Amniotic epithelial cell (primary cell): ENCODE data around the gene ABR.
A peak's percentile ranks its signal among the peaks of the same experiment; 100 is the strongest.
"Not testable (repeated sequence)": the region's sequence is repeated elsewhere in the genome, so short reads cannot be mapped to it uniquely, and the experiment has no call there.

Source experiments
- DNase-seq: peaks from one replicate; pipeline ENCODE4 v3.0.0-alpha.2; 2010; ENCODE audit warnings: low read depth

ABR gene

DNA sequence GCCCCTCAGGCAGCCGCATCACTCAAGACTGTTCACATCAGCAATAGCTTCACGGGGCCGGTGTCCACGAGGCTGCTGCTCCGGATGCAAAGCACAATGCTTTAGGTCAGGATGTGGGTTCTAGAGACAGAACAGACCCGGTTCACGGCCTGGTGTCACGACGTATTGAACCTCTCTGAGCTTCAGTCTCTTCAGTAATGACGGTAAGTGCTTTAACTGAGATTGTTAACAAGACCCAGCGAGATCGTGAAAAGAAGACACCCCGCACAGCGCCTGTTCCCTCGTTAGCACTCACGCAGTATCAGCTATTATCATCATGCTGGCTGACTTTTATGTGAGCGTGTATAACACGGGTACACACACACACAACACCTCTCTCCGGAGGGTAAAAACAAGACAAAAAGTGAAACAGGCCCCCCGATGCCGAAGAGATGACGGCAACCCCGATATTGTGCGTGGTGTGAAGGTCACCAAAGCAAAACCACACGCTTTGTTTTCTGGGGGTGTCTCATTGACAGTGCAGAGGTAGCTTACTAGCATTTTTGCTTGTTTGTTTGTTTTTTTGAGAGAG, 21.4 kb upstream of the ABR start:
- DNase-seq, result no peak

DNA sequence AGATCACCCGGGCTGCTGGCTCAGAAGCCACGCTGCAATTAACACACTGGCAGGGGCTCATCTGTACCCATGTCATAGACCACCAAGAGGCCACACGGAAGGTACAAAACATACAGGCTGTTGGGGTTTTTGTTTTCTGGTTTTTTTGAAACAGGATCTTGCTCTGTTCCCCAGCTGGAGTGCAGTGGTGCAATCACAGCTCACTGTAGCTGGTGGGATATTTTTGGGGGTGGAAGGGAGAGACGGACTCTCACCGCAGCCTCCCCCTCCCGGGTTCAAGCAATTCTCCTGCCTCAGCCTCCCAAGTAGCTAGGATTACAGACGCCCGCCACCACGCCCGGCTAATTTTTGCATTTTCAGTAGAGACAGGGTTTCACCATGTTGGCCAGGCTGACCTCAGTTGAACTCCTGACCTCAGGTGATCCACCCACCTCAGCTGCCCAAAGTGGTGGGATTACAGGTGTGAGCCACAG, 19.5 kb upstream of the ABR start:
- not testable (repeated sequence) for DNase-seq

DNA sequence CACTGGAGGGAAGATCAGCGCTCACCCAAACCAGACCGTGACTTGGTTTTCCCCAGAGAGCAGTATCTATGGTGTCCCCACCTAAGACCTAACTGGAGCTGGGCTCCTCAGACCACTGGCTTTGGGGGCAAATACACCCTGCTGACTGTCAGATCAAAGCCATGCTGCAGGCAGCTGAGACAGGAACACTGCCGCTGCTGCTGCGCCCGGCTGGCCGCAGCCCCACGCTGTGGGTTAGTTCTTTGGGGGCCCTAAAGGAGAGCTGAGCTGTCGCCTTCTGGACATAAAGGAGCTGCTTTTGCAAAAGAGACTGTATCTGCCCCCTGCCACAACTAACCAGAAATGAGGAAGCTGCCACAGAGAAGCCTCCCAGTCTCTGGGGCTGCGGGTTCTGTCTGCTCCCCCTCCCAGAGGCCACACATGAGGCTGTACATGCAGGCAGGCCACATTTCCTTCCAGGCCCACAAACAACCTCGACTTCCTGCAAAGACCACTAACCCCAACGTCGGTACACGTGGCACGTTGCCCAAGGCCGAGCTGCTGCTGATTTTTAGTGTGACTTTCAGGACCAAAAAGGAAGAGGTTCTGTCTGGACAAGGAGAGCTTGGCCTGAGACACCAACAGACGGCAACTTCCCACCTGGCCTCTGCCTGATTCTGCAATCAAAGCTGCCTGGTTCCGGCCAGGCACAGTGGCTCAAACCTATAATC, 18.2 kb upstream of the ABR start:
- DNase-seq, result peak; percentile 47

DNA sequence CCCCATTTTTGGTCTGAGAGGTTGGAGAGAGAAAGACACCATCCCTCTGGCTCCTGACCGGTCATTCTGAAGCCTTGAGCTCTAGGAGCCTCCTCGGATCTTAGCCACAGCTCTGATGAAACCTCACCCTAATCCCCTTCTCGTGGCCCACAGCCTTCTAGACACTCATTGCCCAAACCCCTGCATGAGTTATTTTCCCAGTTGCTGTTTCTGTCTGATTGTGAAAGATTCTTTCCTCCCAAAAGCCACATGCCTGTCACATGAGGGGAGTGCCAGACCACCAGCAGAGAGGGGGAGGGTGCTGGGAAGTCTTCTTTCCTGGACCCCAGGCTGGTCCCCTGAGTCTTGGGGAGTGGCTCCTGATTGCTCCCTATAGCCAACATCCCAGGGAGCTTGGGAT, 17.6 kb upstream of the ABR start:
- peak; percentile 97 for DNase-seq

DNA sequence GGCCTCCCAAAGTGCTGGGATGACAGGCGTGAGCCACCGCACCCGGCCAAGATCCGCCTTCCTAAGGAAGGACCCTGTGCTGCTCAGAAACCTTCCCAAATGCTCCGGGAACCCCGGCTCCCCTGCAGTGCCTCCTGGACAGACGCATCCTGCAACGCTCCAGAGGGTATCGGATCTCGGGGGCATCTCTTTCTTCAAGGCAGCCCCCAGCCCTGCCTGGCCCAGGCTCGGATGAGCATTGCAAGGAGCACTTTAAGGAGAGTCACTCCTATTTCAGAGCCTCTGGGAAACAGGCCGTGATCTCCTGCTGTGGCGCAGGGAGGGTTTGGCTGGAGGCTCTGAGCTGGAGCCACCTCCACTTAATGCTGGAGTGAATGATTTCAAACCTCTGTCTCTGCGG, 17.2 kb upstream of the ABR start:
- no peak for DNase-seq

DNA sequence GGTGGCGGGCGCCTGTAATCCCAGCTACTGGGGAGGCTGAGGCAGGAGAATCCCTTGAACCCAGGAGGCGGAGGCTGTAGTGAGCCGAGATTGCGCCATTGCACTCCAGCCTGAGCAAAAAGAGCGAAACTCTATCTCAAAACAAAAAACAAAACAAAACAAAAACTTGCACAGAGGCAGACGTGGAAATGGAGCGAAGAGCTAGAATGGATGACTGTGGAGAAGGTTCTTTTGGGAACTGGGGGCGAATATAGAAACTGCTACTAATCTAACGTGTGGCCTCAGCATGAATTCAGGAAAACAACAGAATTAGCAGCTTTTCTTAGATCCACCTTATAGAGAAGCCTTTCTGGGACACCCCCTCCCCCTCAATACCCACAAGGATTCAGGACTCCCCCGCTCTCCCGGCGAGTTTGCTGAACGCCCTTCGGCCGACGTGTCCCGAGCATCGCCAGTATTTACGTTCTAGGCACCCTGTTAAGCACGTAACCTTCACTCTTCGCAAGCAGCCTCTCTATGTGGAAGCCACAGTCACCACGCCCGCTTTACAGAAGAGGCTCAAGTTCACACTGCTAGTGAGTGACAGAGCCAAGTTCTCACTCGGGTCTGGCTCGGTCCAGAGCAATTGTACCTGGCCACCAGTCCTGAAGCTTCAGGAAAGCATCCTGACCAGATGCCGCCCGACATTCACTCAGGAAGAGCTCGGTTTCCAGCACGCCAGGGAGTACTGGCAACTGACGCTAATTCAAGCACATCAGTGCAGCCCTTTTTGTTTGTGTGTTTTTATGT, 13.3 kb upstream of the ABR start:
- no peak for DNase-seq

DNA sequence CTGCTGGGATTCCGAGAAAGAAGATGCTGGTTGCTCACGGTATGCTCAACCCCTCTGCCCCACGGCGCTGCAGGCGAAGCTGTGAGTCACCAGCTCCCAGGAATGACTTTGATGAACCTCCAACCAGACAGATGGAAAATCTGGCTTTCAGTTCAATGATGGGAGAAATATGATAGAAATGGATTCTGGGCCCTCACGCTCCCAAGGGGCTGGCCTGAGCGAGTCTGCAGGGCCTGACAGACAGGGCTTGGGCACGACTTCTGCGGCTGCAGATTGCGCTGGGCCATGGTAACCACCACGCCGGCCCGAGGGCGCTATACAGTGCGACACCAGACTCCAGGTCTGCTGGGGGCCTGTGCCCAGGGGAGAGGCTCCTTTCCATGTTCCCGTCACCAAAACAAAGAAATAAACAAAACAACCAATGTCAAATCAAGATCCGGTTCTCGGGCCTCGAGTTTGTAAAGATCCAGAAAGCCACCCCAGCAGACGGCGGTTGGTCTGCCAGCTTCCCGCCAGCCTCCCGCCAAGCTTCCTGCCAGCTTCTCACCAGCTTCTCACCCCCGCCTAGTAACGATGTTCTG, 11.1 kb upstream of the ABR start:
- peak; percentile 64 for DNase-seq

DNA sequence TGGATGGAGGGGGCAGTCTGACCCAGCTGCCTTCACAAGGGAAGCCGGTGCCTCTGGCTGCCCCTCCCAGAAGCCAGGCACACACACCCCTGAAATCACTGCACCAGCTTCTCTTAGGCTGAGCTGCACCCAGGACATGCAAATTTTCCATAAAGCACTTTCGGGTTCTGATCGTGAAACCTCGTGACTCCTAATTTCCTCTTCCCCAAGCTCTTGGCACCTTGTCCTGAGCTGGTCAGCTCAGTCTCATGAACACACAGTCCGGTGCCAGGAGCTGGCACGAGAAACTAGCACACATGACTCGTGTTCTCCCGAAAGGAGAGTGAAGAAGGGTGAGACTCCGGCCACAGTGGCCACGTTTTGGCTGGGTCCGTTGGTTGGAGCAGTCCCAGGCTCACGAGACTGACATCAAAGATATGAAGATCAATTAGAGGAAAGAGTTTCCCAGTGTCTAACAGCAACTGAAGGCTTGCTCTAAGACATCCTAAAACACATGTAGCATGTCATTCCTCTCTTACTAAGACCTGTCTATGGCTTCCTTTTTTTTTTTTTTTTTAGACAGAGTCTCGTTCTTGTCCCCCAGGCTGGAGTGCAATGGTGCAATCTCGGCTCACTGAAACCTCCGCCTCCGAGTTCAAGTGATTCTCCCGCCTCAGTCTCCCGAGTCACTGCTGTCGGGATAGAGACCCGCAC, 9.2 kb upstream of the ABR start:
- DNase-seq, result no peak

DNA sequence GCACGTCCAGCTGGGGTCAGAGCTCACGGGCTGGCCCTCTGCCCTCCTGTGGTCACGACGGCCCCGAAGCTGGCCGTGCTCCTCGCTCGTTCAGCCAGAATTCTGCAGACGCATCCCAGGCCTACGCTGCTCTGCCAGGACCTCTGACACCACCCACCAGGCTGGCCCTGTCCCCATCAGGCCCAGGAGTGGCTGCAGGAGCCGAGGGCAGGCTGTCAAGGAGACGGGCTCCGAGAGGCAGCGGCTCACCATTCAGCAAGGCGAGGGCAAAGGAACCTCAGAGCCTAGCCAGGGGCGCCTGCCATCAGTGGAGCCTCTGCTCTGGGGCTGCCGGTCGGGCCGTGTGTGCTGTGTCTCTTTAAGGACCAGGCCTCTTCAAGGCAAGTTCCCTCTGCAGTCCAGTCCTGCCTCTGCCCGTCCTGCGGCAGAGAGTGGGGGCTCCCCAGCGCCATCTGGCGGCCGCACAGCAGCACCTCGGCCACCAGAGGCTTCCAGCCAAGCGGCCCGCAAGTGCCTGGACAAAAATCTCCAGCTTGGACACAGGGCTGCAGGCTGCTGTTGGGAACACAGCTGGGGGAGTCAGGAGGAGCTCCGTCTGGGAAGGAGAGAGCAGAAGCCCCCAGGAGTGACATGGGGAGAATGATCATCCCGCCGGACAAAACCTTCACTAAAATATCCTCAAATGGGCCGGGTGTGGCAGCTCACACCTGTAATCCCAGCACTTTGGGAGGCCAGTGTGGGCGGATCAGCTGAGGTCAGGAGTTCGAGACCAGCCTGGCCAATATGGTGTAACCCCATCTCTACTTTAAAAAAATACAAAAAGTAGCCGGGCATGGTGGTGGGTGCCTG, 7.4 kb upstream of the ABR start:
- DNase-seq, result peak; percentile 72

DNA sequence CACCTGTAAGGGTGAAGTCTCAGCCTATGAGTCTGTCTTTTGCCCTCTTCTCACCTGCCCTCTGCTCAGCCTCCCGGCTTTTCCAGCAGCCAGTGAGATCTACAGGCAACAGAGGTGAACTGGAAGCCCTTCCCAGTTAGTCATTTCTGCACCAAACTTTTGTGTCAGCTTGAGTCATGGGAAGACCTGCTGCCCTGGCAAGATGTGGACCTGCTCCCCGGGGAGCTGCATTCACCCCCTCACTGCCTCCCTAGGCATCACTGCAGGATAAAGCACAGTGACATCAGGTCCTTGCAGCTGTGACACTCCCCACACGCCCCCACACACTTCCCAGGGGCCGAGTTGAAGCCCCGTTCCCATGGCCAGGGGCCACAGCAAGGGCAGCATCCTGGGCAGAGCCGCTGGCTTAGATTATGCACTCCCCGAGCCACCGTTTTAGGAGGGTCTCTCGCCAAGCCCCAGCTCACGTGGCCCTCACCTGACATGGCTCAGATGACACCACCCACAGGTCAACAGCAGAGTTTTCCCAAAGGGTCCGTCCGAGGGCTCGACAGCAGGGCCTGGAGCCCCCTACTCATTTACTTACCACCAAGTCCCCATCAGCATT, 6.5 kb upstream of the ABR start:
- no peak for DNase-seq

DNA sequence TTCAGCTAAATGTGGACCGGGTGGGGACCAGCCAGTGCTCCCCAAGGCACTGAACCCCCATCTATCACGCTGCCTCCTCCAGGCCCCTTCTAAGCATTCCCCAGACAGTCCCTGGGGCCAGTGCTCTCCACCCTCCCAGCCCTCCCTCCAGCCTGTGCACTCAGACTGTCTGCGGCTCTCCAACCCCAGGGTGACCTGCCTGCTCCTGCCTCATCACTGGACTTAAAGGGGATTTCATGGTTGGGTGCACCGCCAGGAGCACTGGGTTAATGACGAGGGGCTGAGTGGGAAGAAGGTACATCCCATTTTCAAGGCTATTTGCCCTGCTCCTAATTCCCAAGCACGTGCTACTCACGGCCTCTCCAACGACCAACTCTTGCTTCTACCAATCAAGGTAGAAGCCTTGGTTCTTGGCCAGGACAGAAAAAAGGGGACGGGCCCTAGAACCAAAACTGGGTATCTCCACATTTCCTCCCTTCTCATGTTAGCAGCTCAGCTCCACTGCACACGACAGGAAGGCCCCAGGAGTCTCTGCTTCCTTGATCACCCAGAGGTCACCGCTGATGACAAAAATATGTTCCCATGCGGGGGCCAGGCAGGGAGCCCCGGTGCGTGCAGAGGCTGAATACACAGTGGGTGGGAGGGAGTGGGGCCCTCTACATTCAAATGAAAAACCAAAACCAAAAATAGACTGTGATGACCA, 3.5 kb upstream of the ABR start:
- DNase-seq, result no peak

DNA sequence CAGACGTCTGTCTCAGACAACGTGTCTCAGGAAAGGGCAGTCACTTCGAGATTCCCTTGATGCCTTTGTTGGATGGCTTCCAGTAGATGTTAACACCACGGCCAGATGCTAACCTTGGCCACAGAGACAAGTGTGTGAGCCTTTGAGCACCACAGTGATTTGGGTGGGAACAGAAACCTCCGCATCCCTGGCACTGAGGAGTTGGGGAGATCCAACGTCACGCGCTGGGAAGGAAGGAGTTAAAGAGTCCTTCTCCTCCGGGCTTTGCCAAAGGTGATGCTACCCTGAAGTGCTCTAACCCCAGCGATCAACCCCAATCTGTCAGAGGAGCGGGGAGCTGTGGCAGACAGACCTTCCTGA, 3.0 kb upstream of the ABR start:
- no peak for DNase-seq

DNA sequence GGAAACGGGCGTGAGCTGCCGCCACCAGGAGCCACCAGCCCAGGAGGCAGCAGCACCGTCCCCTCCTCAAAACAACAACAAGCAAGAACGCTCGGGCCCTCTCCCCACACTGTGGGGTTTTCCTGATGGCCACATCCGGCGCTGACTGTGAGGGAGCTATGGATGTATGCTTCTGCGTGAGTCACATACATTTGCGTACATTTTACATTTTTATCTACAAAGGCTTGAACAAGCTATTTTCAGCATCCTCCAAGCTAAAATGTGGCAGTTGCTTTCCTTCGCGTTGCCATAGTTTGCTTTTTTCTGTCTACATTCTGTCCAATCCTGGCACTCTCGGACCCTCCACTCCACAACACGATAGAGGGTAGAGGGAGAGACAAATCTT, 2.0 kb upstream of the ABR start:
- peak; percentile 67 for DNase-seq

DNA sequence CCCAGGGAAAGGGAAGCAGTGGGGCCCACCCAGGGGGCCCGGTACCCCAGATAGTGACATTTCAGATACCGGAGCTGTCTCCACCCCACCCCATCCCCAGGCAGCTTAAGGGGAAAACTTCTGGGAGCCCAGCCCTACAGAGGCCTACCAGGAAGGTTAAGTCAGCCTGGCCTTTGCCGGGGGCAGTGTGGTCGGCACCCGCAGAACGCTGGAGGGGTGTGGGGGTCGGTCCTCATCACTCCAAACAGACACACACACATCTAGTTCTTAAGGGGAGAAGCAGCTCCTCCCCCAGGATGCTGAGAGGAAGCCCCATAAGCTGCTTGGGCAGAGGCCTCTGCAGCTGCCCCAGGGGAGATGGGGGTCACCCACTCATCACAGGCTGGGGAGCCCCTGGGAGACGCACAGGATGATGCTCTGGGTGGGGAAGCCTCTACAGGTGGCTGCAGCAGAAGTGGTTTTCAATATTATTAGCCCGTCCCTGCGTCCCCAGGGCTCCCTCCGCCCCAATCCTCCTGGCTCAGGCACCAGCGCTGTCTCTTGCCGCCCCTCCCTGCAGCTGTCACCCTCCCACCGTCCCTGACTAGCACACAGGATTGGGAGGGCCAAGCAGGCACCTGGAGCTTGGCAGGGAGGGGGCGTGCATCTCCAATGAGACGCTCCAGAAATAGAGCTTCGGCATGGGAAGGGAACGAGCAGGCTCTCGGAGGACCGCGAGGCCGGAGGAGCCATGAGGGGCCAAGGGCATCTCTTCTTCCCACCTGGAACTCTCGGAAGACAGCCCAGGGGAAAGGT, 1.4 kb upstream of the ABR start:
- no peak for DNase-seq

DNA sequence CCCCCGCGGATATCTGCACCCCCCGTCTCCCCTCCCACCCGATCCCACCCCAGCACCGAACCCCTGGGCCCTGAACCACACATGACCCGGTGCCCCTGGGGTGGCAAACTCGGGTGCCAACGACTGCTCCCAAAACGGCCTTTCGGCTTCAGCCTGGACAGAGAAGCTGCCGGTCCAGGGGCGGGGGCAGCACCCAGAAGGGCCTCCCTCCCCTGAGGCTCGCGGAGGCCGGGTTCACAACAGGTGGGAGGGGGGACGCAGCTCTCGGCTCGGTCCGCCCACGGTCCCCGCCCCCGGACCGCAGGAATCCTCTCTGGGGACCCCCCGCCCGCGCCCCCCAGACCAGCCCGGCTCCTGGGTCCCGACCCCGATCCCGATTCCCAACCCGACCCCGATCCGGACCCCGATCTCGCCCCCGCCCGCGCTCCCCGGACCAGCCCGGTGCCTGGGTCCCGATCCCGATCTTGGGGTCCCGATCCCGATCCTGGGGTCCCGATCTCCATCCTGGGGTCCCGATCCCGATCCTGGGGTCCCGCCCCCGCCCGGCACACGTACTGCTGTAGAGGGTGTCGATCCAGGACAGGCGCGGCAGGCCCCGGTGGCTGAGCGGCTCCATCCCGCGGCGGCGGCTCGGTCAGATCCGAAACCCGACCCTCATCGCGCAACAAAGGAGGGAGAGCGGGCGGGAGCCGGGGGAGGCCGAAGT, 516 bp downstream of the ABR start:
- no peak for DNase-seq

DNA sequence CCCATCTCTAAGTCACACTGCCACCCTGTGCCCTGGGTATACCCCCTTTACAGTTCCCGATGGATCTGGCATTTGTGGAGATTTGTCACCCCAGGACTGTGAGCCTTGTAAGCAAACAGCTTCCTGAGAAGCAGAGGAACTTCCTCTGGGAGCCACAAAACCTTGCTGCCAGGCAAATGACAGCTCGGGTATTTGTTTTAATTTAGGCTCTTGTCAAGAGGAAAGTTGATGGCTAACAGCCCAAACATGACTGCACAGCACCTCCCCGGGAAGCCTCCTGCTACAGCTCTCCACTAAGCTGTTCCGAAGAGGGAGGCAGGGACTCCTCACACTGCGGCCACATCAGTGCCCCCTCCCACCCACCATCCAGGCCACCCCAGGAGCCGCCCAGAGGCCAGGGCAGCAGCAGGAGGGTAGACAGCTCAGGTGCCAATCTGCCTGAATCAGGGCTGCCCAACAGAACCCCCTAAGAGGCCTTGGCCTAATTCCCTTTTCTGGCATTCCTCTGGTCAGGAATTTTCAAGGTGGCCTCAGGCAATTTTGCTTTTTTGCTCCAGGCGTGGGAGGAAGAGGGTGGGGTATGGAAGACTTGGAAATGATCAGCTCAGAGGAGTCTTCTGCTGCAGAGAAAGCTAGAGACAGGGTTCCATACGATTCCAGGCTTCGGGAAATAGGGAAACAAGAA, 2.6 kb downstream of the ABR start:
- DNase-seq, result no peak

DNA sequence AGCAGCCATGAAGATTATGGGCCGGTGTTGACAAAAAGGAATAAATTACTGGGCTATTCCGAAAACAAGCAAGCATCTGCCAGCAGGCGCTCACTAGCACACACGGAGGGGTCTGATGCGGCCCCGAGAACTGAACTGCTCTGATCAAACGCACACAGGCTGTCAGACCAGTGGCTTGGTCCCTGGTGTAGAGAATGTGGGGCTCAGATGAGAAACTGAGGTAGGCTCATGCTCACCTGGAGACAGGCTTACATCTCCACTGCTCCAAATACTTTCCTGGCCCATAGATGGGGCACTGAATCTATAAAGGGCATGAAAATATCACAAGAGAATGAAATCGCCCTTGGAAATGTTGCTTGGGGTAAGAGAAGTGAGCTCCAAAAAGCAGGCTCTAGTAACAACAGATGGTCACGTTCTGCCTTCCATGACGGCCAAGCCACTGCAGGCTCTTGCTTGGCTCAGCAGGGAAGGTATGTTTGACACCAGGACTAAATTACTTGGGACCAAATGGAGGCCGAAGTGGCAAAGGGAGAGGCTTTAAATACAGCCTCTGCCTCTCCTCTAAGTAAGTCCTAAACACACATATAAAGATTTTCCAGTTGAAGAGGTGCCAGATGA, 5.4 kb downstream of the ABR start:
- no peak for DNase-seq
